Endothelial cell of umbilical vein (primary cell): ENCODE measurements around the gene KCNS3.

Experiments
- CTCF ChIP-seq, 2 donors: IDR thresholded peaks; 1 replicate in 1 of 2; 2 replicates in 1 of 2; pipeline ENCODE4 v1.5.1; 2011; ENCODE audit warnings: low read length in 2 of 2, mild to moderate bottlenecking in 2 of 2, moderate library complexity in 2 of 2, control low read depth in 1 of 2, inconsistent platforms in 1 of 2, low read depth in 1 of 2; ENCODE audit not compliant: insufficient read depth in 1 of 2; ENCODE audit errors: extremely low read depth in 1 of 2
- EZH2 ChIP-seq: IDR thresholded peaks from 2 replicates; pipeline ENCODE4 v1.6.1; 2012; ENCODE audit warnings: borderline replicate concordance, low read depth, mild to moderate bottlenecking, moderate library complexity, low read length, inconsistent platforms; ENCODE audit not compliant: severe bottlenecking
- JUN ChIP-seq: IDR thresholded peaks from 2 replicates; pipeline ENCODE4 v1.6.1; 2011; ENCODE audit warnings: borderline replicate concordance, low read depth; ENCODE audit not compliant: insufficient read length, insufficient read depth
- MAX ChIP-seq: IDR thresholded peaks from 2 replicates; pipeline ENCODE4 v1.6.1; 2011; ENCODE audit not compliant: insufficient read depth, insufficient read length
- POLR2A ChIP-seq: IDR thresholded peaks from 2 replicates; pipeline ENCODE4 v1.6.1; 2012; ENCODE audit warnings: low read depth, mild to moderate bottlenecking, control low read depth, low read length

- TF ChIP-seq MAX (no peak), CTCF (IDR thresholded peaks at IDR 0.05; ENCODE audit: extremely low read depth in 1 of 2, insufficient read depth in 1 of 2, low read depth in 1 of 2, low read length in 2 of 2) (no peak), JUN (no peak), EZH2 (no peak), POLR2A (no peak)
These were observed 103.5 kb downstream of the KCNS3 start for GRCh38 chr2:17981936-17982335.
